Measurements from ENCODE around the gene PARP14.

DNA sequence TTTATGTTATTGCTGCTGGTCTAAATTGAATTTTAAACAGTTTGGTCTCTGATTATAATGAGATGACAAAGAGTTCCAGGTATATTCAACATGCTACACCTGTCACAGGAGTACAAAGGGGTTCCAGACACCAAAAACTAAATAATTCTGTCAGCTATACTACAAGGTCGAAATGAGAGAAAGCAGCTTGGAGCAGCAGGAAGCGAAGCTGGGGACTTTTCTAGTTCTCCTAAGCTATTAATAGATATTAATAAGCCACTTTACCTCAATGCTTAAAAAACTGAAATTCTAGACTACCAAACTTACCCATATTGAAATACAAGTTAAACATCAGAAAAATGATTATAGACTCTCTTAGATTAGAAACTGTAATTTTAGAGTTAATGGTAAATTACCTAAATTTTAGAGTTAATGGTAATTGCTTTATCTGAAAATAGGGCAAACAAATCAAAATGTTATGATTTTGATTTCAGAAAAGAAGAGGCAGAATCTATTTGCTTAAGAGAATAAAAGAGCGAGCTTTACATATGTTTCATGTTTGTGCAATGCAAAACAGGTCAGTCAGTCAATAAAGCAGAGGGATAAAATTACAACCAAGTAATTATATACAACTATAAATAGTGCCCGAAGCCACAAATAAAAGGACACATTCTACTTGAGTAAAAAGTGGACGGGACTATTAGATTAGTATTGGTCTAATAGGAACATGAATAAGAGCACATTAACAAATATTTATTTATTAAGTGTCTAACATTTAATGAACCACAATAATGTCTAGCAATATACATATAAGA, 96.2 kb downstream of the PARP14 start:
- TF ChIP-seq EZH2phosphoT487 (IDR thresholded peaks at IDR 0.05; ENCODE audit: insufficient read depth, low read depth) (no peak), EZH2 (IDR thresholded peaks at IDR 0.05; ENCODE audit: insufficient read depth, poor library complexity, severe bottlenecking) (no peak)

Data from GM23248 (cell line).